GM19438 (cell line): ENCODE data around the gene KRT7.
A peak's percentile ranks its signal among the peaks of the same experiment; 100 is the strongest.
"Not testable (repeated sequence)": the region's sequence is repeated elsewhere in the genome, so short reads cannot be mapped to it uniquely, and the experiment has no call there.

ENCODE experiments used
- ATAC-seq: cut with Tn5 transposase; IDR thresholded peaks from one replicate; pipeline ENCODE4 v1.9.1; 2021; ENCODE audit warnings: low read depth; ENCODE audit not compliant: unreplicated experiment

Gene KRT7

DNA sequence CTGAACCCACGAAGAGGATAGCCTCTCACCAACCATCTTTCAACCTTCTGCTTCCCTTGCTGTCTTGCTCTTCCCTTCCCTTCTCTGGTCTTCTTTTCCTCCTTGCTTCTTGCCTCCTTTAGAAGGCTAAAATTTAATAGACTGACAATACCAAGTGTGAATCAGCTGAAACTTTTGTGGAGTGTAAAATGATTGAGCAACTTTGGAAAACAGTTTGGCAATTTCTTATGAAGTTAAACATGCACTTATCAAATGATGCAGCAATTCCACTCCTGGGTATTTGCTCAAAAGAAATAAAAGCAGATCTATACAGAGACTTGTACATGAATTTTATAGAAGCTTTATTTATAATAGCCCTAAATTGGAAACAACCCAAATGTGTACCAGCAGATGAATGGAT lies 38.1 kb downstream of the KRT7 start:
- ATAC-seq: no peak

GRCh38 chr12:52274521-52275120 lies 41.6 kb downstream of the KRT7 start, which contains the start of gene KRT86:
TSS of gene KRT86 (plus strand) at chr12:52274645. CDS start at chr12:52301917, 27,272 bp downstream.
- no peak for ATAC-seq

DNA sequence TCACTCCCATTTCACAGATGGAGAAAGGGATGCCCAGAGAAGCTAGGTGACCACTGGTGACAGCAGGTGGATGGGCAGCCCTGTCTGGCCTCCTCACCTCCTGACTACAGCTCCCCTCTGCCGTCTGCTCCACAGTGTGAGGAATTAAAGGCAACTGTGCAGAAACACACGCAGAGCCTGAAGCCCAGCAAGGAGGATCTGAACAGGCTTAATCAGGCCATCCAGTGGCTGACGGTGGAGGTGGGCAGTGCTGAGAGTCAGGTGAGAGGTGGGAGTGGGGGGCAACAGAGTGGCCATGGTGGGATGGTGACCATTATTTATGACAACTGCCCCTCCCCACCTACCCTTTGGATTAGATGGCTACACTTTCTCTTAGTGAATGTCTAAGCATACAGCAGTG lies 42.6 kb downstream of the KRT7 start:
- no peak for ATAC-seq

DNA sequence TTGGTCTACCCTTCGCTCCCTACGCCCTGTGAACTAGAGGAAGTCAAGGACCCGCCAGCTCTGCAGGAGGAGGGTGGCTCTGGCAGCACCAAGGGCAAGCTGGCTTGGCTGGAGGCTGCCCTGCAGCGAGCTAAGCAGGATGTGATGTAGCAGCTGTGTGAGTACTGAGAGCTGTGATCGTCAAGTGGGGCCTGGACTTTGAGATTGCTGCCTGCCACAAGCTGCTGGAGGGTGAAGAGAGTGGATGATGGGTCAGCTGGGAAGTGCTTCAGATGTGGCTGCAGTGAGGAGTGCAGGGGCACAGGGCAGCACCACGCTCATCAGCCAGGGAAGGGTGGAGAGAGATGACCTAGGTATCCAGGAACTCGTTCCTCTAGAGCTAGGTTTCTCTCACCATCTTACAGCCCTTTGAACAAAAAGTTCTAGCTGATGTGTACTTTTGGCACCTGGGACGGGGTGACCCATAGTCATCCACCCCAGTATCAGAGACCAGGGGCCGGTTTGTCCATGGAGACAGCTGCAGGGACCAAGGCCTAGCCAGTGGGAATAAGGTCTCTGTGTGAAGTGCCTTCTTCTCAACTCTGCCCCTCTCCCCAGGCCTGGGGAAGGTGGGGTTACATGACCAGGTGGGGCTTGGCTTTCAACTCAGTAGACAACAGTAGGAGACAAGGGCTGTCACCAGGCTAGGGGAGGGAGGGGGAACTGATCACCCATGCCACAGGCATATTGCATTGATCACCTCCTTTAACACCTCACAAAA lies 44.6 kb downstream of the KRT7 start:
- ATAC-seq: no peak

- ATAC-seq: no peak
Observed at GRCh38 chr12:52278575-52279421, 45.8 kb downstream of the KRT7 start.

- ATAC-seq: no peak
Observed at GRCh38 chr12:52279422-52280318, 46.6 kb downstream of the KRT7 start.

DNA sequence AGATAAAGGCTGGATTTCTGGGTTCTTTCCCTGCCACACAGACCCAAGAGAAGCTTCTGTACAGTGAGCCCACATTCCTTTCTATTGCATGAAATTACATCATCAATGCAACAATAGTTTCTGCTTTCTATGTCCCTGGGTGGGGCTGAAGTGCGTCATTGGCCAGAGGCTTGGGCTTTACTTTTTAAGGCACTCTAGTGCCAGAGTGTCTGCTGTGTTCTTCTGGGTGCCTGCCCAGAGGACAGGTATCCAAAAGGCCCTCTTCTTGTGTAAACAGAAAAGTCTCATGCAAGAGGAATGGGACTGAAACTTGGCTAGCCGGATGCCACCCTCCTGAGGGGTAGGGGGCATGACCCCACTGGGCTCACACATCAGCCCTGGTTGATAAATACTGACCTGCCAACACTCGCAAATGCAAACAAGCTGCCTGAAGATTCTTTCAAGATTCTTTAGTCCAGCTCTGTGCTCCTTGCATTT lies 47.3 kb downstream of the KRT7 start:
- no peak for ATAC-seq

GRCh38 chr12:52280796-52281560 lies 47.9 kb downstream of the KRT7 start:
- no peak for ATAC-seq

DNA sequence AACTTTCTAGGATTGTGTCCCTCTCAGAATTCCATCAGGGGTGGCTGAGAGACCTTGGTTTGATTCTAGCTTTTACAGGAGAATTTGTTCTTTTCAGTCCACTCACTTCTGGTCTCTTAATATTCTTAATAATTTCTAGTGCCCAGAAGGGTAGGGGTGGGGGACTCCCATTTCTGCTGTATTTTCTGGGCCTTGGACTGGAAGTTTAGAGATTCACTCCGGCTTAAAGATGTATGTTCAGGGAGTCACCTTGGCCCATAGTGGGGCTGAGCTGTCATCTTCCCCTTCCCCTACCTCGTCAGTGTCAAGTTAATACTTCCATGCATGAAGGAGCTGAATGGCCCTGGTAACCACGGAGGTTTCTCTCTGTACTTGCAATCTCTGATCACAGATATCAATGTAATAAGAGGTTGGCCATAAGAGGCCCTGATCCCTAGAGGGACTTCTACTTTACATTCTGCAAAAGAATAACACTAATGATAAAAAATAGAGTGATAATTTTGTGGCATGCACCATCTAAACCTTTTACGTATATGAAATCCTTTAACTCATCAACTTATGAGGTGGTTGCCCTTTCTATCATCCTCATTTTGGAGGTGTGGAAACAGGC lies 51.6 kb downstream of the KRT7 start:
- no peak for ATAC-seq

GRCh38 chr12:52285172-52285745 lies 52.2 kb downstream of the KRT7 start:
- no peak for ATAC-seq

DNA sequence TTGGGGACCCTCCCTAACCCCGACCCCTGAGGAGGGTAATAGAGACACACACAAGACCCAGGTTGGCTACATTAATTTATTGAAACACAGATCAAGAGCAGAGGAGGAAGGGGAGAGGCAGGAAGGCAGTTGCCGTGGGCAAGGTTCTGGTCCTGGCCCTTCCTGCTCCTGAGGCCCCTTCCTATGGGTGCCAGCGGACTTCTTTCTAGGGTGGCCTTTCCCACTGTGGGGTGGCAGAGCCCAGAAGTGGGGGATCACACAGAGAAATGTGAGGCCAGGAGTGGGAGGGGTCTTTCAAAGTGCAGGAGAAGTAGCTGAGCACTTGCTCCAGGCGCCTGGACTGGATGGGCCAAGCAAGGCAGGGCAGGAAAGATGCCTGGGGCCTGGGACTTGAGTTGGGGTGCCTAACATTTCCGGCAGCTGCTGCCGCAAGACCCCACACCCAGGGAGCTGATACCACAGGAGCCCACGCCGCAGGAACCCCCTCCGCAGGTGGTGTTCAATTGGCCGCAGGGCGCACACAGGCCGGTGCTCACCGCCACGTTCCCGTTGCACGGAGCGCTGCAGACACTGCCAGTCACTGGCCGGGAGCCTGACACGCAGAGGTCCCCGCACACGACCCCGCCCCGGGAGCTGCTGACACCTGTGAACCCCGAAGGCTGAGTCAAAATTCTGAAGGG lies 52.9 kb downstream of the KRT7 start:
- ATAC-seq: no peak

DNA sequence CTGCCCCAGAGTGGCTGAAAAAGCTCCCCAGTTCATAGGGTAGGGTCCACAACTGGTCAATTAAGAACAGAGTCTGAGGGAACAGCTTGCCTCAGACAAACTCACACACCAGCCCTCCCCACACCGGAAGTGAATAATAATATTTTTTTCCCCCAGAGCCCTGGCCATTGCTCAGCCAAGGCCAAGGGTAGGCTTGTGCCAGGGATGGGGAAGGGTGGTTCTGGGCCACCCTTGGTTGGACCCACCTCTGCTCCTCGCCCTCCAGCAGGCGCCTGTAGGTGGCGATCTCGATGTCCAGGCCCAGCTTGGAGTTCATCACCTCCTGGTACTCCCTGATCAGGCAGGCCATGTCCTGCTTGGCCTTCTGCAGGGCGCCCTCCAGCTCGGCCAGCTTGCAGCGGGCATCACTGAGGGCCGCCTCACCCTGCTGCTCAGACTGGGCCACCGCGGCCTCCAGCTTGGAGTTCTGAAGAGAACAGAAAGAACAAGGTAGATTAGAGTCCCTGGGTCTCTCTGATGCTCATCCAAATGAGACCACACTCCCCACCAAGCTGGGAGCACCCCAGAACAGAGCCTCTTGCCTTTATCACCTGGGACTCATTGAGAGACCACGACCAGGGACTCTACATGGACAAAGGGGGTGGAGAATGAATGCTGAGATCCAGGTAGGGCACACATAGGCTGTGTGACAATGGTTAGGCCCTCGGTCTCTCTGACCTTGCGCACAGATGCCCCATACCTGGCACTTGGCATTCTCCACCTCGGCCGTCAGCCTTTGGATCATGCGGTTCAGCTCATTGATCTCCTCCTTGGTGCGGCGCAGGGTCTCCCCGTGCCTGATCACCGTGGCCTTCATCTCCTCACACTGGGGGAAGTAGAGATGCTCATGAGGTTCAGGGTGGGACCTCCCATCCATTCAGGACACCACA lies 54.1 kb downstream of the KRT7 start:
- not testable (repeated sequence) for ATAC-seq

GRCh38 chr12:52287816-52288805 lies 55.1 kb downstream of the KRT7 start:
- peak; percentile 97 for ATAC-seq

GRCh38 chr12:52290483-52291134 lies 57.6 kb downstream of the KRT7 start:
- ATAC-seq: not testable (repeated sequence)

- no peak for ATAC-seq
Observed at GRCh38 chr12:52291267-52291935, 58.4 kb downstream of the KRT7 start, which contains the start of gene KRT81. TSS of gene KRT81 (minus strand) at chr12:52291534. CDS start at chr12:52291465, 69 bp downstream.
